CD4-positive, alpha-beta T cell treated with Interleukin-15 for 4 hours (primary cell): ENCODE measurements around the gene EIF4G1.
A peak's percentile ranks its signal among the peaks of the same experiment; 100 is the strongest.

Source experiments
- DNase-seq: peaks from one replicate; pipeline ENCODE4 v3.0.0-alpha.2; 2020; ENCODE audit warnings: low spot score

EIF4G1 gene

DNA sequence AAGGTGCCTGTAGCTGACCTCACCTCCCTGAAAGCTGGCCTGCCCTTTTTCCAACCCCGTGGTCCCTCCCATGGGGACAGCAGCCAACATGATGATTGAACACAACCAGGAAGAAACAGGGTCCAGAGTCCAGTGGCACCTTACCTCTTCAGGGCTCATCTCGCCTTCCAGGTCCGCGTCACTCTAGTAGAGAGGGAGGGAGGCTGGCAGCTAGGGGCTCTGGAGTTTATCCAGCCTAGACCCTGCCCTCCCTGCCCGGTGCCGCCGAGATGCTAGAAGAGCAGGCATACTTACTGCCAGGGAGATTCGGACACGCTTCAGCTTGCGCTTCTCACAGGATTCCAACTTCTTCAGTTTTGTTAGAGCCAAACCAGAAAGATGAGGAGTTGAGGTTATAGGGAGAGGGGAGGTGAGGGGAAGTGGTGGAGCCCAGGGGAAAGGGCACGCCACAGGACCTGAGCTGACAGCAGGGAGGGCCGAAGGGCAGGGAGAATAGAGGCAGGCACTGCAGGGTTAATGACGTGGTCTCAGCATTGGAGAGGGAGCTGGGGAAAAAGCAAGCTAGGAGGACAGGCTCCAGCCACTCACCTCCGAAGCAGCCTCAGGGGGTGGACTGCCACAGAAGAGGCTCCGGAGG, 37.9 kb downstream of the EIF4G1 start:
- no peak for DNase-seq

DNA sequence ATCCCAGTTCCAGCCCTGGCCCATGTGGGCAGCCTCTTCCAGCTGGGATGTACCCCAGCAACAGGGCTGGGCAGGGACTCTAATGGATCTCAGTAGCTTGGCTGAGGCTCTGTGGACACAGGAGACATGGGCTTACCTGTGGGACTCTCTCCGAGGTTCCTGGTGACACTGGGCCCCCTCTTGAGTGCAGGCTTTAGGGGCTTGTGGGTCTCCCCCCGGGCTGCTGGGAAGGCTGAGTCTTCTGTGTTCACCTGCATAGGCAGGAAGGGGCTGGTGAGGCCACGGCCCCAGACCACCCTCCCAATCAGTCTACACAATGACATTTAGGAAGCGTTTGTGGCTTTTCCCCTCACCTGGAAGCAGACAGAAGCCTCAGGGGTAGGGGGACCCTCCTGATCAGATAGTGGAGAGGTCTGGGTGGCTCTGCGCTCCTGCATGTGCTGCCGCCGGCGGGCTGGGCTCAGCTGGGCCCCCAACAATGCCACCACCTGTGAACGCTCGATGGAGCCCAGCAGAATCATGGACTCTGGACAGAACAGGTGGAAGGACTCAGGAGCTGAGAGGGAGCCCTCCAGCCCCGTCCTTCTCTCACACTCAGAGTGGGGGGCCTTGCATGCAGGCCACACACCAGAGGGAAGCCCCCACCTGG, 38.6 kb downstream of the EIF4G1 start:
- DNase-seq = no peak

DNA sequence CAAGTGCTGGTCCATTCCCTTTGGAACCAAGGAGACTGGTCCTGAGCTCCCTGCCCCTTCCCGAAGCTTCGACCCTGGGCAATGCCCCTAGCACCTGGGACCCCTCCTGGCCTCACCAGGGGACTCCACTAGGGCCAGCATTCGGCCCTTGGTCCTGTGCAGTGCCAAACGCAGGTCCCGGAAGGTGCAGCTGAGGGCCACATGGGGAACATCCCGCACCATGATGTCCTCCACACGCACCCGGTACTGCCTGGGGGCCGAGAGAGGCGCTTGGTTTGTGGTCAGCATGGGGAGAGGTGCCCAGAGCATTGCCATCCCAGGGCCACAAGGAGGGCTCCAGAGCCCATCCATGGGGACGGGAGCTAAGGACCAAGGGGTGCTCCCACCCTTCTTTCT, 39.1 kb downstream of the EIF4G1 start:
- DNase-seq = no peak

DNA sequence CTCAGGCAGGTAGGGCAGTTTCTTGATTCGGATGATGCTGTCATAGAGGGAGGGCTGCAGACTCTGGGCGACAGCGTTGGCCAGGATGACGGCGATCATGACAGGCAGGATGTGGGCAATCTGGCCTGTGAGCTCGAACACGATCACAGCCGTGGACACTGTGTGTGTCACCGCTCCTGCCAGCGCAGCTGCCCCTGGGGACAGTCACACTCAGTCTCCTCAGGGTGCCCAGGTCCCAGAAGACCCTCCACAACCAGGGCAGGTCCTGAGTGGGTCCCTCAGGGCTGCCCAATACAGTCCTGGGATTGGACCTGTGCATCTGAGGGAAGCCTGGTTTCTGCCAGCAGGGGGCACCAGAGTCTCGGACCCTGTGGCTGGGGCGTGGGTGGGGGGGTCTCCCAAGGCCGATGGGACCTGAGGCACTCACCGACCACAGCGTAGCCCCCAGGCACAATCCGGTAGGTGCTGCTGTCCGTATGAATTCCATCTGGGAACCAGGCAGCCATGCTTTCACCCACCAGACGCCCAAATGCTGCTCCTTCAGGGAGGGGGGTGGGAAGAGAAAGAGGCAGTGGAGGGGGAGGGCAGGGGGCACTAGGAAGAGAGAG, 39.8 kb downstream of the EIF4G1 start:
- DNase-seq = peak; percentile 60

DNA sequence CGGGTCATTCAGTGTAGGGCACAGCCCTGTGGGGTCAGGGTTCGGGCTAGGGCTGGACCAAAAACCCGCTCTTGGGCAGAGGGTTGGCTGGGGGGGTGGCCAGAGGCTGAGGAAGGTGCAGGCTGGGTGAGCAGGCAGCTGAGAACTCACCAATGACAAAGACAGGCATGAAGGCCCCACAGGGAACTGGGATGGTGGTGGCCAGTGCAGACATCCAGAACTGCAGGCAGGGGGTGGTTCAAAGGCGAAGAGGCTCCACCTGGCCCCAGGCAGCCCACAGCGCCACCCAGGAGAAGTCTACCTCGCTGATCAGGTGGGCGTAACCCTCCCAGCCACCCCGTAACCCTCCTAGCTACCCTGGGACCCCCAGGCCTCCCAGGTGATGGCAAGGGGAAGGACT, 40.3 kb downstream of the EIF4G1 start:
- no peak for DNase-seq

DNA sequence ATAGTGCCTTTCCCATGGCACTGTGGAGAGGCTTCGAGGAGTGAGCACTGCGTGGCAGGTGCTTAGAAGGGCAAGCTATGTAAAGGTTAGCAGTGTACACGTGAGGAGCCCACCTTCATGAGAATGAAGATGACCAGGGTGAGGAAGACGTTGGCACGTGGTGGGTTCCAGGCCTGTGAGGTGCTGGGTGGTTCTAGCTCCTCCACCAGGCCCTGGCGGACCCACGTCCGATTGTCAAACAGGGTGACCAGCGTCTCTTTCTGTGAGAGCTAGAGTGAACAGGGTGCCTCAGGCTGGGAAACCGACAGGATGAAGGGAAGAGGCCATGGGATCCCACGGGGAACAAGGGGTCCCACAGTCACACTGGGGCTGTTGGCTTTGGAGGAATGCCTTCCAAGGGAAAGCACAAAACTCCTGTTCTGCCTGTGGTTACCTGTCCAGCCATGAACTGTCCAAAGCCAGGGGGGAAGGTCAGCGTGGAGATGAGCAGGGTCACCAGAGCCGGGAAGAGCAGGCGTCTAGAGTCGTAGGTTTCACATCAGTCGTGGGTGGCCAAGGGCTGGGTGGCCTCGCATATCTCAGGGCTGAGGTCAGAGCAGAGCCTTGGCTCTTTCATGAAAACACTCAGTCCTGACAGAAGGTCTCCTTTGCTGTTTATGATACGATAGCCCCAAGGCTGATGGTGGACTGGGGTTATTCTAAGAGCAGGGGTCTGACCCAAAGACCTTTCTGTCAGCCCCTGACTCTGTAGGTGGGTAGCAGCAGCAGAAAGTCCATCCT, 41.0 kb downstream of the EIF4G1 start:
- no peak for DNase-seq

DNA sequence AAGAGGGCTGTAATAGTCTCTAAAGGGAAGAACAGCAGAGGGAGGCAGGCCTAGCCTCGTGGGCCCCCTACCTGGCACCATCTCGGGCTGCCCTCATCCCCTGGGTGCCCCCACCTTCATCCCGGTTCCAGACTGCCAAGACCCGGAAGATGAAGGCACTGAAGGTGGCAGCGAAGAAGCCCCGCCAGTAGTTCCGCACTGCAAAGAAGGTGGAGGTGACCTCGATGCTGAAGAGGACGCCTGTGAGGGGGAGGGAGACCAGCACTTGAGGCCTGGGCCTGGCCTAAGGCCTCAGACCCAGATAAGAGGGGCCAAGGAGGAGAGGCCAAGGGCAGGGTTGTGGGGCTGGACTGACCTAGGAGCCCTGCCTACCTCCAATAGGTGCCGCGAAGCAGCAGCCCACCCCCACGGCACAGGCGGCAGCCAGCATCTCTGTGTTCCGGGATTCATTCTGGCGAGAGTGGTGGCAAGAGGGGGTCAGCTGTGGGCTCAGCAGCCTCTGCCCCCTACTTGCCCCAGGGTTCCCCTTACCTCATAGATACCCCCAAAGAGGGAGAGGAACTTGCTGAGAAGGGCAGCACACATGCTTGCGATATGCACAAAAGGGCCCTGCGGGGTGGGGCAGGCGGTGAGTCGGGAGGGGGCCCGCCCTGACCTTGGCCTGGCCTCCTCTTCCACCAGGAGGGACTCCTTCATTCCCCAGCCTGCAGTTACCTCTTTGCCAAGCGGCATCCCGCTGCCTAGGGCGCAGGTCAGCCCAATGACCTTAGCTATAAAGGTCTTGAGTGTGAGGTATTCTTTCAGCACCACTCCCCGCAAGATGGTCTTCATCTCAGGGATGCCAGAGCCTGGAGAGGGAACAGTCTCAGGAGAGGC, 43.1 kb downstream of the EIF4G1 start:
- no peak for DNase-seq

DNA sequence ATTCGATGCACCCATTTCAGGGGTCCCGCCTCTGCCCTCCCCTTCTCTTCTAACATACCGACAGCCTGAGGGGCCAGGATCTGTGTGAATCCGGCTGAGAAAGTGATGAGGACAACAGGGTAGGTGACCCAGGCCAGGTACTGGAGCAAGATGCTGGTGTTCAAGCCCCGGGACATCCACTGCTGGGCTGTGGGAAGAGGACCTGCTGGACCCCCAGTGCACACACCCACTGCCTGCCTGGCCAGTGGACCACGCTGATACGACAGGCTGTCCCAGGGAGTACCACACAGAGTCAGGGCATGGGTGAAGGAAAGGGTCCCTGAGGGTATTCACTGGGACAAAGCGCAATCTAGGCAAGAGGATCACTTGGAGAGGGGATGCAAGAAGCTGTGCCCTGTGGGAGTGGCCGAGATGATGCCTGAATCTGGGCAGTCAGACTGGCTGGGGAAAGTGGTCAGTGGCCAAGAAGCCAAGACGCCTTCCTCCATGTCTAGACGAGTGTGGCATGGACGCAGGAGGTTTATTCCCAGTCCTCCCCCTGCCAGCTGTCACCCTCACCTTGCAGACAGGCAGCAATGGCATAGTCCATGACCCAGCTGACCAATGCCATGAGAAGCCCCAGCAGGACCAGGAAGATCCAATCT, 43.8 kb downstream of the EIF4G1 start:
- DNase-seq = no peak

DNA sequence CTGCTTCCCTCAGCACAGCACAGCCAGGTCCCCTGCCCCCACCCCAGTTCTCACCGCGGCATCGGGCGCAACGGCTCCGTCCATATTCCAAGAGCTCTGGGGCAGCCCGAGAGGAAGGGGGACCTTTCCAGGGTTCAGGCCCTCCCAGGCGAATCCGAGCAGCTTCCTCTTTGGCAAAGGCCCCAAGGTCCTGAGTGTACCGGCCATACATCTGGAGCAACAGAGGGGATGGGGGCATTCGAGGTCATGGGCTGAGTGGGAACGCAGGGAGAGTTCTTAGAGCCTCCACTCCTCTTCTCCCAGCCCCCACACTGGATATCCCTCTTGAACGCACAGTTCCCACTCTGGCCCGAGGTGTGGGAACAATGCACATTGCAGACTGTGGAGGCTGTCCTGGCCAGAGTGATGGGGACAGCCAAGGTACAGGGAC, 44.5 kb downstream of the EIF4G1 start:
- no peak for DNase-seq

DNA sequence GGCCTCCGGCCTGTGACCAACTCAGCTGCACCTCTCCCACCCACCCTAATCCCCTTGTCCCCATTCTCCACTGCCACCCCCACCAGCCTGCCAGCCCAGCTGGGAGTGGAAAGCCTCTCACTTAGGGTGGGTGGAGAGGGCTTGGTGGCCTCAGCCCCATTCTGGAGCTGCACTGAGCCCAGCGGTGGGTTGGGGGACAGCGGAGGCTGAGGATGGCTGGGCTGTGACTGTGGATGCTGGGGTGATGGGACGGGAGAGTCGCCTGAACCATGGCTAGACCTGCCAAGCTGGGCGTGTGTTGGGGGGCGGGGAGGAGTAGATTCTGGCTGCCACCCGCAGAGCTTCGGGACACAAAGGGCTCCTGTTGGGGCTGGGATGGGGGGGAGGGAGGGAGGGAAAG, 45.2 kb downstream of the EIF4G1 start:
- no peak for DNase-seq

DNA sequence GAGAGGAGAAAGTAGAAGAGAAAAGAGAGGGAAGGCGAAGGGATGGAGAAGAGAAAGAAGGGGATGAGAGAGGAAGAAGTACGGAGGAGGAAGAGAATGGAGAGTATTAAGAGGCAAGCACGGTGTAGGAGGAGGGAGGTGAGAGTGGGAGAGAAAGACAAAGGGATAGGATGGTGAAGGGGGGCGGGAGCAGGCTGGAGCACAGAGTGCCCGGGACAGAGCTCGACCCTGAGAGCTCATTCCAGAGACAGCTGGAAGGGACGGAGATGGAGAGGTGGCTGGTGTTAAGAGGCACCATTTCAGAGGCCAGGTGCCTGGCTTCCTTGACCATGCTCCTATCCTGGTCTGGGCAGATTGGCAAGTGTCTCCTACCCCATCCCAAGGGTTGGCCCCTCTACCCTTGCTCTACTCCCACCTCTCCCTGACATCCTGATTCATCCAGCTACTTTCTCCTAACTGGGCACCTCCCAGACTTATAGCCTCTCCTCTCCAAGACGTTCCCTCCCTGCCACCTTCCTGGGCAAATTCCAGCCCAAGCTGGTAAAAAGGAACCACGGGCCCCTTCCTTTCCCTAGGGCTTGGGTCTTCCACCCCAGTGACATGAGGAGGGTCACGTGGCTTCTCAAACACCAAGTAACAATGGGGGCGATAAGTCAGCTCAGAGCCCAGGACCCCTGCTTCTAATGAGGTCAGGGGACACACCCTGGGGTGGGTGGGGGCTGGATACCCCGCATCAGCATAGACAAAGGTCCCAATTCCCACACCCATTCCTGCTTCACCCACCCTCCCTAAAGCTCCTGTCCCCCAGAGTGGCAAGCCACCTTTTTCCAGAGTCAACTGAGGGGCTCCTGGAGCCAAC, 45.9 kb downstream of the EIF4G1 start:
- DNase-seq = no peak

DNA sequence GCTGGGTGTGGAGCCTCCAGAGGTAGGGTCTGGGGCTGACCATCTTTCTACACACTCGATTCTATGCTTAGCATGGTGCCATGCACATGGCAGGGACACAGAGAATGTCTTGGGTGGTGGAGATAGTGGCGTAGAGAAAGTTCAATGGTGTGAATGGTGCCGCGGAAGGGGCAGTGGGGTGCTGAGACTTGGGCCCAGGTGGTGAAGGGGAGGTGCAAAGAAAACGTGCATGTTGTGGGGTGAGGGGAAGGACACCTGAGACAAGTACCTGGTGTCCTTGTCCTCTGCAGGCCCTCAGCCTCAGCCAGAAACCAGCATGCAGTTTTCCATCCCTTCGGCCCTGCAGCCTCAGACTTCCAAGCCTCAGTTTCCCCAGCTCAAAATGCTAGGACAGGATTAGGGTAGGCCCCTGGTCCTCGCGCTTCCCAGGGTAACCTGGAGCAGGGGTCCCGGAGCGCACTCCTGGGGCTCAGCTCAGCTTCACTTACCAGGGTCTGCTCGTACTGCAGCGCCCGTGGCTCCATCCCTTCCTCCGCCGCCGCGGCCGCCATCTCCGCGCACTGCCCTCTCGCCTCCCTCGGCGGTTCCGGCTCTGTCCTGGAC, 46.6 kb downstream of the EIF4G1 start:
- DNase-seq = no peak

DNA sequence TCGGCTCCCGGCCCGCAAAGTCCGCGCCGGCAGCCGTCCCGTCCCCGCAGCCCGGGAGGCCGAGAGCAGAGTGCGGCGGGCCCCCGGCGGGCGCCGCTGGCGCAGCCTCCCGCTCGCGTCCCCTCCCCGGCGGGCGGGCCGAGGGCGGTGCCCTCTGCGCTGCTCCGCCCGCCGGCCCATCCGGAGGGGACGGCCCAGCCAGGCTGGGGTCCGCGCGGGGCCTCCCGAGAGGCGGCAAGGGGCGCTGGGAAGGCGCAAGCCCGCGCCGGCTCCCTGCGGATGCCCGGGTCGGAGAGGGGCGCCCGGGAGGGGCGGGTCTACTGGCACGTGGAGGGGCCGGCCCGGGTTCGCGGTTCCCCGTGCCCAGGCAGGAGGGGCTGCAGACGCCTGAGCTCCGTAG, 47.1 kb downstream of the EIF4G1 start, which contains the start of the genes CLCN2 and POLR2H:
TSS of gene CLCN2 (minus strand) at position 74 of the 400 bp plus-strand sequence. CDS start 126 bp downstream, outside the sequence.
TSS of gene POLR2H (plus strand) at position 179 of the 400 bp plus-strand sequence. CDS start 1,783 bp downstream, outside the sequence.
- peak; percentile 16 for DNase-seq

DNA sequence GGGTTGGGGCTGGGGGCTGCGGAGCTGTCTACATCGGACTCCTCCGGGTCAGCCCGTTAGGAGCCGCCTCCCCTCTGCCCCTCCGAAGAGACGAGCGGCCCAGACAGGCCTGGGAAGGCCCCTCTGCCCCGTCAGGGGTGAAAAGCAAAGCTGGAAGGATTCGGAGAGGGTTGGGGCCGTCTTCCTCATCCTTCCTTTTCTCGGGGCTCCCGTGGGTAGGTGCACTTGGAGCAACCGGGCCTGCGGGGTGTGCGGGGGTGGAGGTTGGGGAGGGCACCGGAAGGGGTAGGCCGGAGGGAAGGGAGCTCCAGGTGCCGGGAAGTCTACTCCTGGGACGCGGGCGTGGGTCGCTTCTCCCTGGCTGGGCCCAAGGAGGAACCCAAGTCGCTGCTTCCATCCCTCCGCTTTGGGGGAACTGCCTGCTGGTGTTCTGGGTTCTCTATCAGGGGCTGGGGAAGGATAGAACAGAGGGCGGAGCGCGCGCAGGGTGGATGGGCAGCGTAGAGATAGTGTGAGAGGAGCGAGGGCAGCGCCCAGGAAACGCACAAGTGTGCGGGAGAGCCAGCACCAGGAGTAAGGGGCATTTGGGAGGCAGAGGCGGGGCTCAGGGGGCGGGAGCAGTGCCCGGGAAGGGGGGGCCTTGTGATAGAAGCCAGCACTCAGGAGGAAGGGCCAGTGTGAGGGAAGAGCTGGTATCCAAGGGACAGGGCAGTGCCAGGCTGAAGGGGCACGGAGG, 47.7 kb downstream of the EIF4G1 start:
- DNase-seq = peak; percentile 16

DNA sequence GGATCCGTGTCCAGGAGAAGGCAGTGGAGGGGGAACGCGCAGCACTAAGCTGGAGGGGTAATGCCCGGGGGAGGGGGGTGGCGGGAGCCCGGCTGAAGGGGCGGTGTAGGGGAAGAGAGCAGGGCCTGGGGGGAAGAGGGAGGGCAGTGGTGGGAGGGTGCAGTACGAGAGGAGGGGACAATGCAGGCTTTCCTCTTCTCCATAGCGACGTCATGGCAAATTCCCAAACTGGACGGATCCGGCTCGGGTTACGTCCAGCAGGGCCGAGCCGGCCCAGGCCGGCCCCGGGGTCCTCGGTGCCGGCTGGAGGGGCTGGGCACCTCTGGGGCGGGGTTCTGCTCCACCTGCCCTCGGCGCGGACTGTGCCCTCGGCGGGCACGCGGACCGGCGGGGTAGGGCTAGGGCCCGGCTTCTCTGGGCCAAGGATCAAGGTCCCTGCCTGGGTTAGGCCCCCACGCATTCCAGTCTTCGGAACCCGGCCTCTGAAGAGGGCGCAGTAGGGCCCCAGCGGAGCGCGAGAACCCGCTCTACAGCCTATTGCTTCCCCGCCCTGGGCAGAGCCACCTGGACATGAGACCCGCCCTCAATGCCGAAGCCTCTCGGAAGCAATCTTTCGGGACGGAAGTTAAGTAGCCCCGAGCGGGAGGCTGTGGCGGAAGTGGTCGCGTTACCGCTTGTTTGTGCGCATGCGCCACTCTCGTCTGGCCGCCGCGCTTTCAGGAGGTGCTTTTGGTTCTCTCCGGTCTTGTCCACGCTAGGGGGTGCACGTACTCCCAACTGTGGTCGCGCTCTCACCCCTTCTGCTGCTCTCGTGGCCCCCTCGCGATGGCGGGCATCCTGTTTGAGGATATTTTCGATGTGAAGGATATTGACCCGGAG, 48.5 kb downstream of the EIF4G1 start:
- peak; percentile 94 for DNase-seq

DNA sequence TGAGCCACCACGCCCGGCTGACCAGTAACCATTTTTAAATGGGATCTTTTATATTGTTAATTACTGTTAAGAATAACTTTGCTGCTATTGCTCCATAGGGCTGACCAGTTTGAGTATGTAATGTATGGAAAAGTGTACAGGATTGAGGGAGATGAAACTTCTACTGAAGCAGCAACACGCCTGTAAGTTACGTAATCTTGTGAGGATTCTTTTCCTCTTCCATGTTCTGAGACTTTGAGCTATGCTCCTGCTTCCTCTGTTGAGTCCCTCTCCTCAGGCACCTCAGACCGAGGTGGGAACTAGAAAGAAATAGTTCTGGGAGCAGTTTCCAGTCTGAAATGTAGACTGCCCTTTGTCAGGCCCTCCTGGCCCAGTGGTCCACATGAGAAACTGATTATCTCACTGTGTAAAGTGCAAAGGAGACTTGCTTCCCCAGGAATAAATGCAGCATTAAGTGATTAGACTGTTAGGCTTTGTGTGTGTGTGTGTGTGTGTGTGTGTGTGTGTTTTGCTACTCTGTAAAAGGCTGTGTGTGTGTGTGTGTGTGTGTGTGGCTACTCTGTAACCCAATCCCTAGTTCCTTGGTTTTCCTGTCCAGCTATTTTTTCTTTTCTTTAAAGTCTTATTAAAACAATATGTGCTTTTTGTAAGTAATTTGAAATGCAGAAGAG, 52.3 kb downstream of the EIF4G1 start:
- DNase-seq = no peak

DNA sequence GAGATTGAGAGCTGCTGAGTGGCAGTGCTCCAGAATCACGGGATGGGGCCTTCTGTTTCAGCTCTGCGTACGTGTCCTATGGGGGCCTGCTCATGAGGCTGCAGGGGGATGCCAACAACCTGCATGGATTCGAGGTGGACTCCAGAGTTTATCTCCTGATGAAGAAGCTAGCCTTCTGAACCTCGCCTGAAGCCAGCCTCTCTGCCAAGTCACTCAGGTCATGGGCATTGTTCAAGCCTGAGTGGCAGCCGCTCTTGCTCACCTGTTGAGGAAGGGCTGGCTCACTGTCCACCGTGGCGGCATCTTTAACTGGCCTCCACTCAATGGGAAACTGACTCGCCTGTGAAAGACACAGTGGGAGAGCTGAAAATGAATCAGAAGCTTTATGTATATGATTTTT, 53.7 kb downstream of the EIF4G1 start:
- DNase-seq = no peak
